Activated CD4-positive, alpha-beta T cell treated with anti-CD3 and anti-CD28 coated beads for 48 hours (primary cell): ENCODE data around the gene CARD19.

Experiments
- DNase-seq: peaks from one replicate; pipeline ENCODE4 v3.0.0-alpha.2; 2020

CARD19 gene

GRCh38 chr9:93121316-93122241 lies 25.6 kb downstream of the CARD19 start:
- no peak for DNase-seq

- no peak for DNase-seq
Observed at GRCh38 chr9:93122721-93123221, 26.8 kb downstream of the CARD19 start.

GRCh38 chr9:93123561-93124283 lies 27.7 kb downstream of the CARD19 start:
- no peak for DNase-seq

GRCh38 chr9:93124793-93125192 lies 28.8 kb downstream of the CARD19 start:
- no peak for DNase-seq

GRCh38 chr9:93125331-93125894 lies 29.4 kb downstream of the CARD19 start:
- no peak for DNase-seq

GRCh38 chr9:93126151-93126781 lies 30.2 kb downstream of the CARD19 start:
- no peak for DNase-seq

- peak; percentile 45 for DNase-seq
Observed at GRCh38 chr9:93126825-93127368, 30.9 kb downstream of the CARD19 start.

GRCh38 chr9:93127395-93127911 lies 31.4 kb downstream of the CARD19 start:
- DNase-seq = no peak

- DNase-seq = no peak
Observed at GRCh38 chr9:93128011-93128714, 32.1 kb downstream of the CARD19 start.

- no peak for DNase-seq
Observed at GRCh38 chr9:93128715-93129224, 32.8 kb downstream of the CARD19 start.

GRCh38 chr9:93129286-93129685 lies 33.3 kb downstream of the CARD19 start:
- DNase-seq = no peak

GRCh38 chr9:93129691-93130500 lies 33.9 kb downstream of the CARD19 start:
- DNase-seq = no peak

- DNase-seq = no peak
Observed at GRCh38 chr9:93130861-93131481, 35.0 kb downstream of the CARD19 start.

GRCh38 chr9:93131599-93132286 lies 35.7 kb downstream of the CARD19 start:
- DNase-seq = no peak

GRCh38 chr9:93132287-93132927 lies 36.4 kb downstream of the CARD19 start:
- no peak for DNase-seq

- DNase-seq = peak; percentile 71
Observed at GRCh38 chr9:93132946-93133680, 37.1 kb downstream of the CARD19 start.

GRCh38 chr9:93133681-93134014 lies 37.6 kb downstream of the CARD19 start:
- no peak for DNase-seq

- peak; percentile 90 for DNase-seq
Observed at GRCh38 chr9:93134015-93134739, 38.2 kb downstream of the CARD19 start, which contains the start of gene NINJ1. Gene NINJ1 (minus strand): TSS chr9:93134251. CDS start chr9:93134217, 34 bp downstream.
